Spleen (tissue), 11 donors: ENCODE measurements around the gene SLC23A2. TPM values are rescaled to one million over a fixed set of nuclear protein-coding genes. Genes with fewer than 3 reads are reported as not detected.
A peak's percentile ranks its signal among the peaks of the same experiment; 100 is the strongest.

Experiments used
- DNase-seq: peaks from one replicate; pipeline ENCODE4 v3.0.0-alpha.2; 2020
- H3K27ac ChIP-seq, 8 donors: fragments of 200-600 bp; sonication (generic) in 7 of 8; 1 replicate in 4 of 8; 2 replicates in 4 of 8; pipeline versions ENCODE4 v1.5.0 to v1.8.0; 2016 to 2021; ENCODE audit warnings: inconsistent platforms in 4 of 8, mild to moderate bottlenecking in 4 of 8, moderate library complexity in 1 of 8
- H3K27me3 ChIP-seq, 7 donors: fragments of 200-600 bp; sonication (generic) in 6 of 7; replicated peaks in 1 of 7; 1 replicate in 4 of 7; 2 replicates in 3 of 7; pipeline versions ENCODE4 v1.5.0 to v1.8.0; 2016 to 2021; ENCODE audit warnings: inconsistent platforms in 3 of 7, mild to moderate bottlenecking in 1 of 7
- H3K36me3 ChIP-seq, 6 donors: fragments of 200-600 bp; sonication (generic) in 5 of 6; 1 replicate in 4 of 6; 2 replicates in 2 of 6; pipeline versions ENCODE4 v1.5.0 to v1.8.0; 2016 to 2021; ENCODE audit warnings: inconsistent platforms in 2 of 6
- H3K4me1 ChIP-seq, 6 donors: fragments of 200-600 bp; sonication (generic) in 5 of 6; 1 replicate in 3 of 6; 2 replicates in 3 of 6; pipeline versions ENCODE4 v1.5.0 to v1.8.0; 2016 to 2021; ENCODE audit warnings: inconsistent platforms in 3 of 6
- H3K4me3 ChIP-seq, 8 donors: fragments of 200-600 bp; sonication (generic) in 7 of 8; 1 replicate in 4 of 8; 2 replicates in 4 of 8; pipeline versions ENCODE4 v1.5.0 to v1.8.0; 2016 to 2021; ENCODE audit warnings: inconsistent platforms in 4 of 8, mild to moderate bottlenecking in 4 of 8, moderate library complexity in 2 of 8
- H3K9me3 ChIP-seq, 8 donors: fragments of 200-600 bp; sonication (generic) in 7 of 8; 1 replicate in 4 of 8; 2 replicates in 4 of 8; pipeline versions ENCODE4 v1.5.0 to v1.8.0; 2016 to 2021; ENCODE audit warnings: inconsistent platforms in 4 of 8
- POLR2A ChIP-seq, 3 donors: fragments of 450-650 bp; IDR thresholded peaks; one replicate each; pipeline ENCODE4 v1.5.1; 2017; ENCODE audit warnings: antibody characterized with exemption in 3 of 3, mild to moderate bottlenecking in 1 of 3
- POLR2AphosphoS5 ChIP-seq, 3 donors: sonication (generic); formaldehyde crosslinking; IDR thresholded peaks; one replicate each; pipeline ENCODE4 v1.5.1; 2017; ENCODE audit warnings: antibody characterized with exemption in 3 of 3
- WGBS, 5 donors: extraction: QIAGEN DNeasy Blood & Tissue Kit in 3 of 5; methylation state at CpG; one replicate each; pipeline versions ENCODE4 v1.1.5 to v1.1.7; 2013 to 2018; 5-methylcytosine and 5-hydroxymethylcytosine counted together
- intact Hi-C: fragments of 100-400 bp; cut with DNase I; formaldehyde crosslinking; loops from one replicate; pipeline ENCODE4 v1.15.0; 2023; ENCODE audit warnings: low total_unique reads
- polyA plus RNA-seq, 3 donors: library from polyadenylated mRNA; stranded (reverse); fragments of 200-250 nt; gene quantifications; one replicate each; pipeline ENCODE4 v1.2.1, GENCODE V29; 2013
- total RNA-seq, 7 donors: library from RNA; depleted of rRNA in 3 of 7; stranded (reverse); fragments of >200 nt in 3 of 7; fragmentation: NEBNext Ultra II Directional in 4 of 7; extraction: Animal tissue kit (Norgen Biotek cat#: 25700) in 4 of 7; gene quantifications; one replicate each; pipeline versions ENCODE4 v1.1.0 to v1.2.1, GENCODE V29; 2016 to 2021
- TF ChIP-seq, protein P1 (sequence below), 11 experiments: fragments of 200-600 bp in 7 of 11; fragments of 450-650 bp in 4 of 11; sonication (generic) in 4 of 11; IDR thresholded peaks in 8 of 11; conservative IDR thresholded peaks in 3 of 11; 1 replicate in 7 of 11; 2 replicates in 4 of 11; pipeline versions ENCODE4 v1.4.0 to v1.8.0; 2016 to 2021; ENCODE audit warnings: antibody characterized with exemption in 11 of 11, inconsistent platforms in 4 of 11, mild to moderate bottlenecking in 1 of 11
- donor health status: healthy with polysubstance abuse.
- donor health status: DM: no; HTN: no; CAD: no; lungs with moderate emphysema.
- donor health status: DM: no; HTN: no; CAD: no.
- donor health status: Bipolar disorder and iron deficiency.
- donor health status: healthy.
- donor health status: DM: no; HTN: no; CAD: no.
- donor health status: DM: yes; HTN: yes; CAD: no.

Gene SLC23A2
- total and polyA plus RNA-seq, 10 donors, result 5.1 to 72.0 (median 45.8) TPM

GRCh38 chr20:4901031-4901818, 100.1 kb downstream of the SLC23A2 start:
- DNase-seq, result no peak
- intact Hi-C loops, result no loop called here

GRCh38 chr20:4898282-4899244, 102.7 kb downstream of the SLC23A2 start:
- intact Hi-C loops, result no loop called here
- Histone ChIP-seq H3K4me3 (no peak overlapping the region), H3K36me3 (peaks cover 0 to 82% (median 33%) of the 10 kb centered on the region in 6 donors), H3K4me1 (peaks cover 0 to 52% (median 37%) of the 10 kb centered on the region in 6 donors), H3K27ac (peak overlapping the region in 3 of 8 donors; percentile 22 to 52 (median 33)), H3K9me3 (no peaks in the 10 kb centered on the region), H3K27me3 (no peaks in the 10 kb centered on the region)
- no peak for DNase-seq
- WGBS, 5 donors, result 50 to 73% (median 69%) methylated on average over 14 of the region's 14 CpGs
- TF ChIP-seq POLR2AphosphoS5 (IDR thresholded peaks at IDR 0.05), result no peak

More at GRCh38 chr20:4901031-4901818, 100.1 kb downstream of the SLC23A2 start:
- peaks cover 0 to 28% (median 15%) of the 10 kb centered on the region in 6 donors for H3K4me1 ChIP-seq
- H3K4me3 ChIP-seq, result no peak overlapping the region
- 90 to 93% (median 91%) methylated on average over 14 of the region's 14 CpGs for whole genome bisulfite sequencing, 5 donors
- H3K36me3 ChIP-seq, result peaks cover 0 to 71% (median 33%) of the 10 kb centered on the region in 6 donors
- H3K9me3 ChIP-seq, result no peaks in the 10 kb centered on the region
- H3K27me3 ChIP-seq, result no peaks in the 10 kb centered on the region
- H3K27ac ChIP-seq, result no peak overlapping the region
- no peak for TF ChIP-seq POLR2AphosphoS5 (IDR thresholded peaks at IDR 0.05)
- TF ChIP-seq POLR2A (IDR thresholded peaks at IDR 0.05), result no peak
- TF ChIP-seq, protein P1, sequence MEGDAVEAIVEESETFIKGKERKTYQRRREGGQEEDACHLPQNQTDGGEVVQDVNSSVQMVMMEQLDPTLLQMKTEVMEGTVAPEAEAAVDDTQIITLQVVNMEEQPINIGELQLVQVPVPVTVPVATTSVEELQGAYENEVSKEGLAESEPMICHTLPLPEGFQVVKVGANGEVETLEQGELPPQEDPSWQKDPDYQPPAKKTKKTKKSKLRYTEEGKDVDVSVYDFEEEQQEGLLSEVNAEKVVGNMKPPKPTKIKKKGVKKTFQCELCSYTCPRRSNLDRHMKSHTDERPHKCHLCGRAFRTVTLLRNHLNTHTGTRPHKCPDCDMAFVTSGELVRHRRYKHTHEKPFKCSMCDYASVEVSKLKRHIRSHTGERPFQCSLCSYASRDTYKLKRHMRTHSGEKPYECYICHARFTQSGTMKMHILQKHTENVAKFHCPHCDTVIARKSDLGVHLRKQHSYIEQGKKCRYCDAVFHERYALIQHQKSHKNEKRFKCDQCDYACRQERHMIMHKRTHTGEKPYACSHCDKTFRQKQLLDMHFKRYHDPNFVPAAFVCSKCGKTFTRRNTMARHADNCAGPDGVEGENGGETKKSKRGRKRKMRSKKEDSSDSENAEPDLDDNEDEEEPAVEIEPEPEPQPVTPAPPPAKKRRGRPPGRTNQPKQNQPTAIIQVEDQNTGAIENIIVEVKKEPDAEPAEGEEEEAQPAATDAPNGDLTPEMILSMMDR (IDR thresholded peaks at IDR 0.05 in 8 of 11, conservative IDR thresholded peaks at IDR 0.05 in 3 of 11), result no peak

DNA sequence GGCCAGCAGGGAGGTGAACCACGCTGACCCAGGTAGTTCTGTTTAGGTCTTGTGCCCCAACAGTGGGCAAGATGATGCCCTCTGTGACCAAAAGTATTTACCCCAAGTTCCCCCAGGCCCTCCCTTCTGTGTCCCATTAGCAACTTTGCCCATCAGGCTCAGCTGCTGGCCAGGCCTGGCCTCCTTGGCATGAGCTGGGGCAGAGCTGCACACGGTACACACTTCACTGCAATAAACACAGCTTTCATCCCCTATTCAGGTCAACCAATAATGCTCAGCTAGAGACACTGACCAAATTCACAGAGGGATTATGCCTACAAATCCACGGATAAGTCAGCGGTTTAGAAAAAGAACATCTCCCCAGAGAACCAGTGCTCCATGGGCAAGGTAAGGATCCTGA, 103.7 kb downstream of the SLC23A2 start:
- no peaks in the 10 kb centered on the region for H3K27me3 ChIP-seq
- TF ChIP-seq, protein P1 (IDR thresholded peaks at IDR 0.05 in 8 of 11, conservative IDR thresholded peaks at IDR 0.05 in 3 of 11), result no peak
- no peak for TF ChIP-seq POLR2A (IDR thresholded peaks at IDR 0.05)
- TF ChIP-seq POLR2AphosphoS5 (IDR thresholded peaks at IDR 0.05), result no peak
- H3K27ac ChIP-seq, result peak overlapping the region in 2 of 8 donors; percentile 23 to 52
- 94 to 100% (median 98%) methylated on average over 4 of the region's 4 CpGs for WGBS, 5 donors
- intact Hi-C loops, result no loop called here
- H3K36me3 ChIP-seq, result peaks cover 0 to 87% (median 34%) of the 10 kb centered on the region in 6 donors
- H3K9me3 ChIP-seq, result no peaks in the 10 kb centered on the region
- no peak overlapping the region for H3K4me3 ChIP-seq
- DNase-seq, result no peak
- H3K4me1 ChIP-seq, result peaks cover 0 to 52% (median 37%) of the 10 kb centered on the region in 6 donors

DNA sequence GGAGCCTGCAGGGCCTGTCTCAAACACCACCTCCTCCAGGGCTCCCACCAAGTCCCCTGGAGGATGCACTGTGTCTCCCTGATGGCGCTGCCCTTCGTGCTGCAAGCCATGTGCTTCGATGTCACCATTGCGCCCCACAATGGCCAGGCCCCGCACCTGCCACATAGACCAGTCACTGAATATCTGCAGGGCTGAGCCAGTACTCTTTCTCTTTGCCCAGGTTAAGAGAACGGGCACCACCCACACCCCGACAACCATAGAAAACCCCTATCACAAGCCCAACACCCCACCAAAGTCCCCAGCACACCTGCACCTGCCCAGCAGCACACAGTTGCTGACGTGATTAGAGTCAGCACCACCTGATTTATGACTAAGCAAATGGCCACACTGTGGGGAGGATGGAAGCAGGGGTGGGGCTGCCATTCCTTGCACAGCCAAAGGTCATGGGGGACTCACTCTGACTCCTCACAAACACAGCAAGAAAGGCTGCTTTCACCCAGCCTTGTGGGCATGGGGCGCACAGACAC, 104.3 kb downstream of the SLC23A2 start:
- intact Hi-C loops, result no loop called here
- Histone ChIP-seq H3K4me3 (no peak overlapping the region), H3K27ac (peak overlapping the region in 2 of 8 donors; percentile 19 to 23), H3K36me3 (peaks cover 0 to 87% (median 29%) of the 10 kb centered on the region in 6 donors), H3K4me1 (peaks cover 0 to 52% (median 37%) of the 10 kb centered on the region in 6 donors), H3K9me3 (no peaks in the 10 kb centered on the region), H3K27me3 (no peaks in the 10 kb centered on the region)
- TF ChIP-seq POLR2AphosphoS5 (IDR thresholded peaks at IDR 0.05) (peak in 1 of 3 donors; percentile 46), POLR2A (IDR thresholded peaks at IDR 0.05) (no peak)
- TF ChIP-seq, protein P1 (IDR thresholded peaks at IDR 0.05 in 8 of 11, conservative IDR thresholded peaks at IDR 0.05 in 3 of 11), result no peak
- 73 to 87% (median 85%) methylated on average over 9 of the region's 9 CpGs for WGBS, 5 donors
- peak; percentile 85 for DNase-seq
